GM12878 (cell line): ENCODE results near the gene STX8. TPM values are rescaled to one million over a fixed set of nuclear protein-coding genes. Genes with fewer than 3 reads are reported as not detected.

Experiments
- ATAC-seq: fragments of 200-7000 bp; cut with Tn5 transposase; 3 replicates; pipeline ENCODE4 v1.9.1; 2020; ENCODE audit warnings: mild to moderate bottlenecking, moderate library complexity
- BruUV-seq: library from RNA; stranded (reverse); fragments of 400-500 nt; replicated peaks from 2 replicates; lab custom pipeline; 2021; lab: Mats Ljungman, UMichigan
- CTCF ChIA-PET: fragments of 300-600 bp; sonication (Branson Sonifier 250); formaldehyde crosslinking; extraction: SDS; loops from one replicate; lab custom pipeline; 2021; ENCODE audit warnings: inconsistent platforms; lab: Yijun Ruan, JAX
- POLR2A ChIA-PET: fragments of 350-600 bp; formaldehyde crosslinking; extraction: SDS; loops from one replicate; lab custom pipeline; 2021; ENCODE audit warnings: inconsistent platforms; lab: Charles Lee
- RAD21 ChIA-PET: fragments of 300-600 bp; sonication (Branson Sonifier 250); formaldehyde crosslinking; loops from one replicate; lab custom pipeline; 2023; ENCODE audit warnings: antibody characterized with exemption; ENCODE audit not compliant: unreplicated experiment; lab: Charles Lee
- SMC1A ChIA-PET: fragments of 300-600 bp; sonication (Branson Sonifier 250); formaldehyde crosslinking; loops from one replicate; lab custom pipeline; 2023; ENCODE audit not compliant: unreplicated experiment, uncharacterized antibody; lab: Charles Lee
- DNase-seq: peaks from one replicate; pipeline ENCODE4 v3.0.0-alpha.2; 2011; ENCODE audit warnings: low read depth, low spot score
- FAIRE-seq: peaks from 3 replicates; lab custom pipeline; 2011; peaks lifted over from hg19 to GRCh38; lab: Jason Lieb, UNC
- H2AFZ ChIP-seq: 2 replicates; pipeline ENCODE4 v1.6.0; 2011; ENCODE audit warnings: low read depth, low read length, control low read depth; ENCODE audit not compliant: control insufficient read depth
- H3K27ac ChIP-seq: 2 replicates; pipeline ENCODE4 v1.5.1; 2011; ENCODE audit warnings: control low read depth; ENCODE audit not compliant: control insufficient read depth, insufficient read depth
- H3K27me3 ChIP-seq, 2 experiments: replicated peaks in 1 of 2; 2 replicates each; pipeline versions ENCODE4 v1.6.0 to v1.6.1; 2011; ENCODE audit warnings: low read length in 1 of 2; ENCODE audit not compliant: control insufficient read depth in 2 of 2, insufficient read depth in 2 of 2
- H3K36me3 ChIP-seq, 2 experiments: 2 replicates each; pipeline ENCODE4 v1.5.1; 2011; ENCODE audit warnings: low read length in 1 of 2; ENCODE audit not compliant: control insufficient read depth in 2 of 2, insufficient read depth in 2 of 2
- H3K4me1 ChIP-seq: 2 replicates; pipeline ENCODE4 v1.6.1; 2011; ENCODE audit warnings: mild to moderate bottlenecking, low read length, moderate library complexity, mixed read lengths; ENCODE audit not compliant: control insufficient read depth, insufficient read depth
- H3K4me2 ChIP-seq: 2 replicates; pipeline ENCODE4 v1.6.0; 2011; ENCODE audit warnings: control low read depth; ENCODE audit not compliant: control insufficient read depth, insufficient read depth
- H3K4me3 ChIP-seq: fragments of 200-600 bp; sonication (generic); 2 replicates; pipeline ENCODE4 v1.5.1; 2016
- H3K79me2 ChIP-seq: 2 replicates; pipeline ENCODE4 v1.6.0; 2011; ENCODE audit warnings: low read length; ENCODE audit not compliant: control insufficient read depth, insufficient read depth
- H3K9ac ChIP-seq: 2 replicates; pipeline ENCODE4 v1.8.0; 2011; ENCODE audit warnings: low read length, control low read depth, mixed read lengths; ENCODE audit not compliant: control insufficient read depth, insufficient read depth
- H3K9me3 ChIP-seq: replicated peaks from 3 replicates; pipeline ENCODE4 v1.5.1; 2011; ENCODE audit warnings: mild to moderate bottlenecking, low read length; ENCODE audit not compliant: control insufficient read depth, insufficient read depth
- H4K20me1 ChIP-seq: 2 replicates; pipeline ENCODE4 v1.6.0; 2011; ENCODE audit not compliant: control insufficient read depth, insufficient read depth
- ATF2 ChIP-seq: IDR thresholded peaks from 2 replicates; pipeline ENCODE4 v1.6.1; 2012; ENCODE audit warnings: low read length, inconsistent platforms
- ATF7 ChIP-seq: fragments of 450-650 bp; IDR thresholded peaks from 2 replicates; pipeline ENCODE4 v1.6.1; 2016; ENCODE audit warnings: low read depth, mild to moderate bottlenecking
- BMI1 ChIP-seq: fragments of 450-650 bp; IDR thresholded peaks from 2 replicates; pipeline ENCODE4 v1.6.1; 2016; ENCODE audit warnings: mild to moderate bottlenecking, moderate library complexity, borderline replicate concordance
- CBX3 ChIP-seq: fragments of 200-600 bp; sonication (generic); IDR thresholded peaks from 2 replicates; pipeline ENCODE4 v1.6.1; 2016; ENCODE audit warnings: low read depth, borderline replicate concordance
- CREB1 ChIP-seq: IDR thresholded peaks from 2 replicates; pipeline ENCODE4 v1.6.1; 2012; ENCODE audit warnings: low read depth, mild to moderate bottlenecking, inconsistent platforms
- EP300 ChIP-seq, 2 experiments: fragments of 150-350 bp in 1 of 2; IDR thresholded peaks; 2 replicates each; pipeline ENCODE4 v1.6.1; 2011 to 2012; ENCODE audit warnings: low read depth in 2 of 2, low read length in 2 of 2, borderline replicate concordance in 1 of 2, improper control_type of control experiment in 1 of 2, inconsistent platforms in 1 of 2; ENCODE audit not compliant: control insufficient read depth in 1 of 2
- HSF1 ChIP-seq: fragments of 150-350 bp; IDR thresholded peaks from 2 replicates; pipeline ENCODE4 v1.6.1; 2014; ENCODE audit warnings: mild to moderate bottlenecking, low read depth, low read length
- JUNB ChIP-seq: IDR thresholded peaks from 2 replicates; pipeline ENCODE4 v1.6.1; 2016; ENCODE audit warnings: antibody characterized with exemption, mild to moderate bottlenecking
- KLF5 ChIP-seq: fragments of 450-650 bp; IDR thresholded peaks from 2 replicates; pipeline ENCODE4 v1.6.1; 2014; ENCODE audit warnings: mild to moderate bottlenecking; ENCODE audit not compliant: partially characterized antibody
- MEF2B ChIP-seq: fragments of 450-650 bp; IDR thresholded peaks from 2 replicates; pipeline ENCODE4 v1.6.1; 2018; ENCODE audit warnings: mild to moderate bottlenecking, moderate library complexity; ENCODE audit not compliant: partially characterized antibody, poor library complexity, severe bottlenecking
- MTA2 ChIP-seq: fragments of 450-650 bp; IDR thresholded peaks from 2 replicates; pipeline ENCODE4 v1.6.1; 2016; ENCODE audit warnings: low read depth, mild to moderate bottlenecking, moderate library complexity
- NFYA ChIP-seq: IDR thresholded peaks from 2 replicates; pipeline ENCODE4 v1.6.1; 2011; ENCODE audit warnings: low read depth, mild to moderate bottlenecking, low read length, improper control_type of control experiment, borderline replicate concordance
- REST ChIP-seq: IDR thresholded peaks from 2 replicates; pipeline ENCODE4 v1.6.1; 2012; ENCODE audit warnings: mild to moderate bottlenecking, low read depth, low read length
- RFX5 ChIP-seq: IDR thresholded peaks from 2 replicates; pipeline ENCODE4 v1.6.1; 2011; ENCODE audit warnings: low read depth, low read length, improper control_type of control experiment
- RUNX3 ChIP-seq: IDR thresholded peaks from 2 replicates; pipeline ENCODE4 v1.6.1; 2012; ENCODE audit warnings: low read length, inconsistent platforms
- SIN3A ChIP-seq: IDR thresholded peaks from 2 replicates; pipeline ENCODE4 v1.6.1; 2012; ENCODE audit warnings: low read depth, low read length, improper control_type of control experiment
- SMAD5 ChIP-seq: IDR thresholded peaks from 2 replicates; pipeline ENCODE4 v1.6.1; 2016; ENCODE audit warnings: antibody characterized with exemption, low read depth
- SMC3 ChIP-seq: IDR thresholded peaks from 2 replicates; pipeline ENCODE4 v1.6.1; 2011; ENCODE audit warnings: low read length, improper control_type of control experiment, borderline replicate concordance
- TCF12 ChIP-seq: IDR thresholded peaks from 2 replicates; pipeline ENCODE4 v1.6.1; 2011; ENCODE audit warnings: low read depth, mild to moderate bottlenecking, low read length
- WGBS: methylation state at CpG from one replicate; pipeline ENCODE4 v1.1.6; 2016; ENCODE audit warnings: low lambda C conversion rate; ENCODE audit not compliant: insufficient replicate concordance, insufficient coverage; ENCODE audit errors: missing lambda C conversion rate; 5-methylcytosine and 5-hydroxymethylcytosine counted together
- in situ Hi-C: fragments of 300-500 bp; cut with MboI; formaldehyde crosslinking; loops from 9 replicates; pipeline ENCODE4 v1.14.3; 2018; ENCODE audit warnings: mixed read lengths
- intact Hi-C: fragments of 100-400 bp; cut with micrococcal nuclease; formaldehyde crosslinking; loops from one replicate; pipeline ENCODE4 v1.14.2; 2022; ENCODE audit not compliant: unreplicated experiment
- polyA plus RNA-seq, 11 experiments: library from polyadenylated mRNA; depleted of rRNA in 4 of 11; unstranded in 6 of 11; stranded (reverse) in 5 of 11; fragments of >200 nt; fragmentation: Nextera tagmentation in 4 of 11; fragmentation: Illumina TruSeq in 1 of 11; extraction: Ambion mirVana in 4 of 11; extraction: Trizol in 1 of 11; gene quantifications; 1 replicate in 1 of 11; 2 replicates in 10 of 11; pipeline versions ENCODE4 v1.2.1 to v1.2.3, GENCODE V29; 2011 to 2016; ENCODE audit warnings: inconsistent platforms in 2 of 11, missing spikeins in 2 of 11, low read depth in 1 of 11
- total RNA-seq, 4 experiments: library from RNA; depleted of rRNA in 3 of 4; stranded (reverse); fragments of >200 nt in 3 of 4; fragmentation: Illumina TruSeq in 1 of 4; extraction: Trizol in 1 of 4; gene quantifications; 2 replicates each; pipeline versions ENCODE4 v1.2.1 to v1.2.3, GENCODE V29; 2013 to 2021

The STX8 gene
- total and polyA plus RNA-seq, 10 of the 15 experiments (the other 5 are each of a cell fraction or from before 2014, with no cell fraction given) = 47.9 to 151 (median 72.9) TPM

GRCh38 chr17:9457005-9457404, 118.6 kb downstream of the STX8 start:
- Histone ChIP-seq H3K79me2 (no peaks in the 10 kb centered on the region), H3K36me3 (no peaks in the 10 kb centered on the region; a peak in 1 of 4 replicates), H3K9me3 (no peaks in the 10 kb centered on the region), H3K9ac (no peak overlapping the region), H4K20me1 (no peaks in the 10 kb centered on the region), H3K4me3 (no peak overlapping the region), H3K4me1 (peaks cover 3% of the 10 kb centered on the region; the same call in 1 of the 2 replicates), H2AFZ (no peak overlapping the region)
- RAD21 ChIA-PET = no interaction called here
- CTCF ChIA-PET = no interaction called here
- in situ Hi-C loops = no loop called here
- no peak for ATAC-seq
- BruUV-seq = no TSS peak
- no peak for FAIRE-seq
- SMC1A ChIA-PET = no interaction called here
- DNase-seq = no peak
- POLR2A ChIA-PET = no interaction called here
- TF ChIP-seq BMI1 = no peak
- no peak for TF ChIP-seq CREB1
- TF ChIP-seq MEF2B = no peak
- no peak for TF ChIP-seq NFYA
- TF ChIP-seq KLF5 = no peak
- TF ChIP-seq REST = no peak
- no peak for TF ChIP-seq TCF12
- no peak for TF ChIP-seq SIN3A
- no peak for TF ChIP-seq ATF2
- no peak for TF ChIP-seq RUNX3
- TF ChIP-seq MTA2 = no peak
- no peak for TF ChIP-seq RFX5
- TF ChIP-seq ATF7 = no peak
- TF ChIP-seq HSF1 = no peak
- no peak for TF ChIP-seq JUNB
- no peak for TF ChIP-seq CBX3
- no peak for TF ChIP-seq EP300 (IDR thresholded peaks at IDR 0.05; ENCODE audit: borderline replicate concordance in 1 of 2, control insufficient read depth in 1 of 2, low read depth in 2 of 2, low read length in 2 of 2)
- TF ChIP-seq SMC3 = no peak
- TF ChIP-seq SMAD5 = no peak
- TF ChIP-seq, all 136 proteins: peak for 0
- no peaks in the 10 kb centered on the region for H3K27me3 ChIP-seq
- intact Hi-C loops = no loop called here
- no peak overlapping the region for H3K27ac ChIP-seq
- 85% methylated on average over 6 of the region's 6 CpGs for WGBS
- no peak overlapping the region for H3K4me2 ChIP-seq
